Brain microvascular endothelial cell (primary cell): ENCODE data around the gene ARHGAP10.
"Not testable (repeated sequence)": the region's sequence is repeated elsewhere in the genome, so short reads cannot be mapped to it uniquely, and the experiment has no call there.

ENCODE experiments used
- DNase-seq: peaks from one replicate; pipeline ENCODE4 v3.0.0-alpha.2; 2020
- H3K27ac ChIP-seq: fragments of 250-450 bp; sonication (Bioruptor Pico); 2 replicates; pipeline ENCODE4 v1.5.1; 2020; ENCODE audit warnings: mild to moderate bottlenecking, moderate library complexity
- H3K27me3 ChIP-seq: fragments of 250-450 bp; sonication (Bioruptor Pico); replicated peaks from 2 replicates; pipeline ENCODE4 v1.5.1; 2020; ENCODE audit warnings: mild to moderate bottlenecking
- H3K36me3 ChIP-seq: fragments of 250-450 bp; sonication (Bioruptor Pico); replicated peaks from 2 replicates; pipeline ENCODE4 v1.5.1; 2020; ENCODE audit warnings: mild to moderate bottlenecking
- H3K4me3 ChIP-seq: 2 replicates; pipeline ENCODE4 v1.5.1; 2011; ENCODE audit warnings: low read depth, mild to moderate bottlenecking, control low read depth, low read length, moderate library complexity
- CTCF ChIP-seq: IDR thresholded peaks from 2 replicates; pipeline ENCODE4 v1.5.1; 2011; ENCODE audit warnings: low read depth, mild to moderate bottlenecking, moderate library complexity, low read length, control low read depth, inconsistent platforms; ENCODE audit errors: missing control alignments
- in situ Hi-C: cut with HindIII; loops from 2 replicates; pipeline ENCODE4 v1.10.0; 2017; ENCODE audit warnings: low sequenced_read_pairs, low pct_ligation_motif_present

The ARHGAP10 gene

GRCh38 chr4:148081267-148081666, 349.4 kb downstream of the ARHGAP10 start:
- no peak for TF ChIP-seq CTCF
- Histone ChIP-seq H3K36me3 (peaks cover 9% of the 10 kb centered on the region), H3K27ac (no peak overlapping the region), H3K27me3 (no peaks in the 10 kb centered on the region), H3K4me3 (no peak overlapping the region)
- in situ Hi-C loops, result no loop called here
- no peak for DNase-seq

GRCh38 chr4:148081745-148082144, 349.9 kb downstream of the ARHGAP10 start:
- Histone ChIP-seq H3K4me3 (no peak overlapping the region), H3K27ac (no peak overlapping the region), H3K36me3 (peaks cover 9% of the 10 kb centered on the region), H3K27me3 (no peaks in the 10 kb centered on the region)
- DNase-seq, result no peak
- TF ChIP-seq CTCF, result no peak
- in situ Hi-C loops, result no loop called here

- H3K27ac ChIP-seq, H3K4me3 ChIP-seq, H3K36me3 ChIP-seq, in situ Hi-C loops, DNase-seq, H3K27me3 ChIP-seq: not testable (repeated sequence)
Measured at GRCh38 chr4:148083073-148083472, 351.2 kb downstream of the ARHGAP10 start.

- DNase-seq, result no peak
- in situ Hi-C loops, result no loop called here
- H3K36me3 ChIP-seq, result no peaks in the 10 kb centered on the region
- H3K27me3 ChIP-seq, result no peaks in the 10 kb centered on the region
- no peak overlapping the region for H3K27ac ChIP-seq
- no peak for TF ChIP-seq CTCF
- no peak overlapping the region for H3K4me3 ChIP-seq
Measured at GRCh38 chr4:148089624-148090023, 357.7 kb downstream of the ARHGAP10 start.

GRCh38 chr4:148090029-148090428, 358.1 kb downstream of the ARHGAP10 start:
- H3K27ac ChIP-seq, result no peak overlapping the region
- DNase-seq, result no peak
- H3K4me3 ChIP-seq, result no peak overlapping the region
- in situ Hi-C loops, result no loop called here
- no peaks in the 10 kb centered on the region for H3K36me3 ChIP-seq
- no peak for TF ChIP-seq CTCF
- no peaks in the 10 kb centered on the region for H3K27me3 ChIP-seq

- no peak overlapping the region for H3K4me3 ChIP-seq
- no peak for DNase-seq
- H3K27me3 ChIP-seq, result no peaks in the 10 kb centered on the region
- TF ChIP-seq CTCF, result no peak
- H3K36me3 ChIP-seq, result no peaks in the 10 kb centered on the region
- H3K27ac ChIP-seq, result no peak overlapping the region
- in situ Hi-C loops, result no loop called here
Measured at GRCh38 chr4:148090503-148091476, 358.9 kb downstream of the ARHGAP10 start.
